IMR-90 (cell line): ENCODE results near the gene TCP11. TPM values are rescaled to one million over a fixed set of nuclear protein-coding genes. Genes with fewer than 3 reads are reported as not detected.

Experiments used
- ATAC-seq: fragments of 200-7000 bp; cut with Tn5 transposase; 2 replicates; pipeline ENCODE4 v1.9.1; 2020; ENCODE audit warnings: low read depth, mild to moderate bottlenecking, moderate library complexity
- BruUV-seq: library from RNA; stranded (reverse); fragments of 400-500 nt; replicated peaks from 2 replicates; lab custom pipeline; 2021; lab: Mats Ljungman, UMichigan
- CTCF ChIA-PET: fragments of 300-600 bp; formaldehyde crosslinking; extraction: SDS; loops from one replicate; lab custom pipeline; 2021; ENCODE audit warnings: antibody characterized with exemption; lab: Yijun Ruan, JAX
- POLR2A ChIA-PET: fragments of 300-600 bp; sonication (Branson Sonifier 250); formaldehyde crosslinking; loops from one replicate; lab custom pipeline; 2022; ENCODE audit warnings: antibody characterized with exemption; ENCODE audit not compliant: unreplicated experiment; lab: Charles Lee
- DNase-seq: peaks from one replicate; pipeline ENCODE4 v3.0.0; 2013
- H2AFZ ChIP-seq: replicated peaks from 2 replicates; pipeline ENCODE3; 2013; ENCODE audit warnings: low read length, mild to moderate bottlenecking; ENCODE audit not compliant: poor library complexity
- H2AK5ac ChIP-seq: 2 replicates; pipeline ENCODE4 v1.6.1; 2013; ENCODE audit warnings: low read depth, low read length, inconsistent platforms
- H2AK9ac ChIP-seq: replicated peaks from 2 replicates; pipeline ENCODE3; 2013; ENCODE audit warnings: mild to moderate bottlenecking, low read depth, low read length, moderate library complexity; ENCODE audit not compliant: poor library complexity
- H2BK120ac ChIP-seq: 2 replicates; pipeline ENCODE4 v1.6.1; 2013; ENCODE audit warnings: low read depth, low read length, inconsistent platforms
- H2BK15ac ChIP-seq: 3 replicates; pipeline ENCODE4 v1.6.1; 2013; ENCODE audit warnings: low read depth, low read length, inconsistent platforms
- H2BK20ac ChIP-seq: 2 replicates; pipeline ENCODE4 v1.6.1; 2013; ENCODE audit warnings: low read depth, mild to moderate bottlenecking, inconsistent platforms, low read length, moderate library complexity
- H2BK5ac ChIP-seq: 2 replicates; pipeline ENCODE4 v1.6.1; 2013; ENCODE audit warnings: mild to moderate bottlenecking, low read depth, low read length, inconsistent platforms; ENCODE audit not compliant: poor library complexity, severe bottlenecking
- H3K14ac ChIP-seq: replicated peaks from 2 replicates; pipeline ENCODE4 v1.6.1; 2013; ENCODE audit warnings: low read depth, low read length, inconsistent platforms
- H3K18ac ChIP-seq: 2 replicates; pipeline ENCODE4 v1.6.1; 2013; ENCODE audit warnings: low read depth, low read length, control low read depth
- H3K23ac ChIP-seq: 2 replicates; pipeline ENCODE4 v1.6.1; 2013; ENCODE audit warnings: low read depth, low read length, inconsistent platforms
- H3K27ac ChIP-seq: 2 replicates; pipeline ENCODE4 v1.5.1; 2013; ENCODE audit warnings: mild to moderate bottlenecking, control low read depth, low read length; ENCODE audit not compliant: insufficient read depth
- H3K27me3 ChIP-seq: 2 replicates; pipeline ENCODE4 v1.6.1; 2013; ENCODE audit warnings: low read length; ENCODE audit not compliant: control insufficient read depth, insufficient read depth
- H3K36me3 ChIP-seq: 2 replicates; pipeline ENCODE4 v1.6.1; 2013; ENCODE audit warnings: low read length, mixed read lengths; ENCODE audit not compliant: control insufficient read depth, insufficient read depth
- H3K4ac ChIP-seq: 2 replicates; pipeline ENCODE4 v1.6.1; 2013; ENCODE audit warnings: low read depth, low read length, inconsistent platforms
- H3K4me1 ChIP-seq: 2 replicates; pipeline ENCODE4 v1.6.1; 2013; ENCODE audit warnings: low read length, mixed read lengths; ENCODE audit not compliant: control insufficient read depth, insufficient read depth
- H3K4me2 ChIP-seq: 2 replicates; pipeline ENCODE4 v1.6.1; 2013; ENCODE audit warnings: low read depth, mild to moderate bottlenecking, control low read depth, low read length, moderate library complexity
- H3K4me3 ChIP-seq: 2 replicates; pipeline ENCODE4 v1.5.1; 2013; ENCODE audit warnings: low read depth, mild to moderate bottlenecking, control low read depth, low read length, moderate library complexity; ENCODE audit not compliant: insufficient read depth
- H3K56ac ChIP-seq: 2 replicates; pipeline ENCODE4 v1.6.1; 2013; ENCODE audit warnings: low read length, inconsistent platforms; ENCODE audit not compliant: insufficient read depth; ENCODE audit errors: extremely low read depth
- H3K79me1 ChIP-seq, 2 experiments: 2 replicates each; pipeline ENCODE4 v1.6.1; 2013; ENCODE audit warnings: low read length in 2 of 2, inconsistent platforms in 1 of 2, low read depth in 1 of 2
- H3K9ac ChIP-seq: 2 replicates; pipeline ENCODE4 v1.6.1; 2013; ENCODE audit warnings: low read depth, low read length, control low read depth
- H3K9me1 ChIP-seq: 2 replicates; pipeline ENCODE4 v1.6.1; 2013; ENCODE audit warnings: low read length, inconsistent platforms; ENCODE audit not compliant: insufficient read depth
- H3K9me3 ChIP-seq: 2 replicates; pipeline ENCODE4 v1.6.1; 2013; ENCODE audit warnings: low read length; ENCODE audit not compliant: control insufficient read depth, insufficient read depth
- H4K20me1 ChIP-seq: 2 replicates; pipeline ENCODE4 v1.6.1; 2013; ENCODE audit warnings: low read length, inconsistent platforms; ENCODE audit not compliant: insufficient read depth
- H4K5ac ChIP-seq: 2 replicates; pipeline ENCODE4 v1.6.1; 2013; ENCODE audit warnings: mild to moderate bottlenecking, low read depth, low read length, control low read depth
- H4K8ac ChIP-seq, 2 experiments: 2 replicates each; pipeline ENCODE4 v1.6.1; 2013; ENCODE audit warnings: low read depth in 2 of 2, low read length in 2 of 2, control low read depth in 1 of 2, inconsistent platforms in 1 of 2
- H4K91ac ChIP-seq: 2 replicates; pipeline ENCODE4 v1.6.1; 2013; ENCODE audit warnings: low read depth, low read length, inconsistent platforms; ENCODE audit not compliant: insufficient read depth
- BHLHE40 ChIP-seq: fragments of 150-350 bp; IDR thresholded peaks from 2 replicates; pipeline ENCODE4 v1.6.1; 2016; ENCODE audit warnings: mild to moderate bottlenecking, low read depth, low read length
- ELK1 ChIP-seq: fragments of 150-350 bp; IDR thresholded peaks from 2 replicates; pipeline ENCODE4 v1.6.1; 2016; ENCODE audit warnings: low read depth, mild to moderate bottlenecking, low read length, moderate library complexity, borderline replicate concordance
- MAFK ChIP-seq: IDR thresholded peaks from 2 replicates; pipeline ENCODE4 v1.6.1; 2012; ENCODE audit warnings: low read depth, low read length, improper control_type of control experiment
- MAZ ChIP-seq: IDR thresholded peaks from 2 replicates; pipeline ENCODE4 v1.6.1; 2012; ENCODE audit warnings: low read depth, mild to moderate bottlenecking, low read length, improper control_type of control experiment, moderate library complexity, borderline replicate concordance
- MXI1 ChIP-seq: IDR thresholded peaks from 2 replicates; pipeline ENCODE4 v1.6.1; 2012; ENCODE audit warnings: low read depth, mild to moderate bottlenecking, low read length, moderate library complexity, borderline replicate concordance
- RFX5 ChIP-seq: IDR thresholded peaks from 2 replicates; pipeline ENCODE4 v1.8.0; 2012; ENCODE audit warnings: low read depth, mild to moderate bottlenecking, low read length, moderate library complexity
- SMC3 ChIP-seq: fragments of 150-350 bp; IDR thresholded peaks from 2 replicates; pipeline ENCODE4 v1.6.1; 2016; ENCODE audit warnings: low read depth, mild to moderate bottlenecking, antibody characterized with exemption, low read length, moderate library complexity
- WGBS, 2 experiments: methylation state at CpG; one replicate each; pipeline versions ENCODE4 v1.1.5 to v1.1.7; 2013; ENCODE audit warnings: missing lambda C conversion rate in 2 of 2; ENCODE audit not compliant: insufficient read length in 1 of 2; ENCODE audit errors: extremely low coverage in 2 of 2; 5-methylcytosine and 5-hydroxymethylcytosine counted together
- dilution Hi-C: fragments of 300-500 bp; cut with HindIII; formaldehyde crosslinking; loops from one replicate; pipeline ENCODE4 v1.14.3; 2018; ENCODE audit warnings: low sequenced_read_pairs; ENCODE audit not compliant: unreplicated experiment
- in situ Hi-C: fragments of 300-500 bp; cut with MboI; formaldehyde crosslinking; loops from 3 replicates; pipeline ENCODE4 v1.14.3; 2019; ENCODE audit warnings: low sequenced_read_pairs, inconsistent platforms, mixed read lengths
- intact Hi-C: fragments of 100-400 bp; cut with micrococcal nuclease; formaldehyde crosslinking; loops from 2 replicates; pipeline ENCODE4 v1.10.0; 2022
- polyA plus RNA-seq, 3 experiments: library from polyadenylated mRNA; depleted of rRNA; stranded (reverse); fragments of >200 nt; gene quantifications; 2 replicates each; pipeline ENCODE4 v1.2.3, GENCODE V29; 2012; ENCODE audit warnings: low replicate concordance in 1 of 3
- total RNA-seq: library from RNA; depleted of rRNA; stranded (reverse); fragments of >200 nt; gene quantifications from 2 replicates; pipeline ENCODE4 v1.2.3, GENCODE V29; 2012

TCP11 gene
- total and polyA plus RNA-seq, 2 of the 4 experiments (the other 2 are of a cell fraction) = 0.34 to 0.36 TPM

- WGBS, 2 experiments = no CpG with 5 or more reads among the region's 5 CpGs
- H4K8ac ChIP-seq = peak overlapping the region in 1 of 2 experiments; percentile 65; a peak in 2 of 4 replicates
- no peaks in the 10 kb centered on the region for H3K27me3 ChIP-seq
- peaks cover 10% of the 10 kb centered on the region for H3K36me3 ChIP-seq
- POLR2A ChIA-PET = no interaction called here
- 0 out of 2 replicates have a peak overlapping the region, but pooled peaks have one; percentile 14 for H3K14ac ChIP-seq
- H3K23ac ChIP-seq = 0 out of 2 replicates have a peak overlapping the region, but pooled peaks have one; percentile 30
- no peaks in the 10 kb centered on the region for H4K20me1 ChIP-seq
- no peaks in the 10 kb centered on the region for H3K9me3 ChIP-seq
- H3K18ac ChIP-seq = peak overlapping the region; percentile 31; the same call in 1 of the 2 replicates
- H4K5ac ChIP-seq = peak overlapping the region; percentile 2; the same call in 1 of the 2 replicates
- H3K9me1 ChIP-seq = peaks cover 33% of the 10 kb centered on the region
- H3K4me1 ChIP-seq = peaks cover 38% of the 10 kb centered on the region
- no peak overlapping the region for H3K4me3 ChIP-seq
- dilution Hi-C loops = no loop called here
- no TSS peak for BruUV-seq
- CTCF ChIA-PET = no interaction called here
- in situ Hi-C loops = no loop called here
- H3K79me1 ChIP-seq = no peaks in the 10 kb centered on the region
- intact Hi-C loops = no loop called here
- H3K27ac ChIP-seq = no peak overlapping the region
- H2BK20ac ChIP-seq = peak overlapping the region; percentile 69; the same call in 1 of the 2 replicates
- H2BK15ac ChIP-seq = peak overlapping the region; percentile 25; the same call in 1 of the 3 replicates
- no peak overlapping the region for H3K4me2 ChIP-seq
- ATAC-seq (no peak; the same call in 1 of the 2 replicates), DNase-seq (peak; percentile 8)
- H3K56ac ChIP-seq = 0 out of 2 replicates have a peak overlapping the region, but pooled peaks have one; percentile 12
- H3K4ac ChIP-seq = peak overlapping the region; percentile 49
- H4K91ac ChIP-seq = peak overlapping the region; percentile 29
- H2AFZ ChIP-seq = no peak overlapping the region
- H2AK5ac ChIP-seq = peak overlapping the region; percentile 91; the same call in 1 of the 2 replicates
- no peak overlapping the region for H2AK9ac ChIP-seq
- H2BK5ac ChIP-seq = no peak overlapping the region
- H2BK120ac ChIP-seq = peak overlapping the region; percentile 74; the same call in 1 of the 2 replicates
- TF ChIP-seq MXI1 (no peak), MAZ (no peak), ELK1 (no peak), BHLHE40 (no peak), RFX5 (no peak), MAFK (no peak), SMC3 (no peak)
- H3K9ac ChIP-seq = no peak overlapping the region
These were observed 48.1 kb downstream of the TCP11 start for GRCh38 chr6:35093118-35093445.
